GM10248 (cell line): ENCODE data around the gene TMEM150B.

Source experiments
- CTCF ChIA-PET: fragments of 300-600 bp; sonication (Branson Sonifier 250); formaldehyde crosslinking; extraction: SDS; loops from one replicate; lab custom pipeline; 2021; ENCODE audit warnings: antibody characterized with exemption; lab: Yijun Ruan, JAX
- POLR2A ChIA-PET: fragments of 350-650 bp; sonication (Branson Sonifier 250); formaldehyde crosslinking; extraction: SDS; loops from one replicate; lab custom pipeline; 2020; ENCODE audit warnings: antibody characterized with exemption; lab: Yijun Ruan, JAX
- DNase-seq: peaks from one replicate; pipeline ENCODE4 v3.0.0; 2012; ENCODE audit errors: extremely low spot score
- CTCF ChIP-seq: IDR thresholded peaks from 2 replicates; pipeline ENCODE4 v1.5.1; 2012; ENCODE audit warnings: mild to moderate bottlenecking, low read depth; ENCODE audit errors: extremely low read depth, missing control alignments, control extremely low read depth

The TMEM150B gene

DNA sequence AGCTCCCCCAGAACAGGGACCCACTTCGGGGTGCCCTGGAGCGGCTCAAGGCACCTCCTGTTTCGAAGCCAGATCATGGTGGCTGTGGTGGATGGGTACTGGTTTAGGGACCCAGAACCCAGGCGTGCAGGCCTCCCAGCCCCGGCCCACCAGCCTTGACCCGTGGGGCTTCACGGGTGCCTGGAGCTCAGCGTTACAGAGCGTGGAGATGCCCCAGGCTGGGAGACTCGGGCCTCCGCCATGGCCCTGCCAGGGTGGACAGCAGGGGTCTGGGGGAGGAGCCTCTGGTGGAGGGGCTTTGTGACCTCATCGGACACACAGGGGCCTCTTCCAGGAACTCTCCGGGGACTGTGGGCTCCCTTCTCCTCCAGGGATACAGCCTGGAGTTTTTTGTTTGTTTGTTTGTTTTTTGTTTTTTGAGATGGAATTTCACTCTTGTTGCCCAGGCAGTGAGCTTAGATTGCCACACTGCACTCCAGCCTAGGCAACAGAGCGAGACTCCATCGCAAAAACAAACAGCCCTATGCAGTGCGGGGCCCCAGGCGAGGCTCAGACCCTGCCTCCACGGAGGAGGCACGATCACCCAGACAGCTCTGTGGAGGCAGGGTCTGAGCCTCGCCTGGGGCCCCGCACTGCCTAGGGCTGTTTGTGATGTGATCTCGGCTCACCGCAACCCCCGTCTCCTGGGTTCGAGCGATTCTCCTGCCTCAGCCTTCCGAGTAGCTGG lies 38.0 kb upstream of the TMEM150B start, which contains the start of gene GARIN5B:
Gene GARIN5B (minus strand): TSS at position 271 of the 727 bp plus-strand sequence. CDS start 194 bp downstream, at position 77.
- ChIA-PET POLR2A (no interaction called here), CTCF (no interaction called here)
- TF ChIP-seq CTCF = no peak
- no peak for DNase-seq

GRCh38 chr19:55362174-55362989 lies 37.2 kb upstream of the TMEM150B start:
- no peak for TF ChIP-seq CTCF
- DNase-seq = no peak
- ChIA-PET CTCF (interaction anchor here (1.5 kb wide), 1 partner anchor 105 kb away, joined by 4 read pairs; no protein-coding TSS in a partner anchor), POLR2A (no interaction called here)

GRCh38 chr19:55360902-55361301 lies 35.8 kb upstream of the TMEM150B start:
- ChIA-PET CTCF (interaction anchor here (1.5 kb wide), 1 partner anchor 106 kb away, joined by 4 read pairs; no protein-coding TSS in a partner anchor), POLR2A (interaction anchor here (0.7 kb wide), 1 partner anchor 109 kb away, joined by 4 read pairs; no protein-coding TSS in a partner anchor)
- TF ChIP-seq CTCF = no peak
- no peak for DNase-seq

DNA sequence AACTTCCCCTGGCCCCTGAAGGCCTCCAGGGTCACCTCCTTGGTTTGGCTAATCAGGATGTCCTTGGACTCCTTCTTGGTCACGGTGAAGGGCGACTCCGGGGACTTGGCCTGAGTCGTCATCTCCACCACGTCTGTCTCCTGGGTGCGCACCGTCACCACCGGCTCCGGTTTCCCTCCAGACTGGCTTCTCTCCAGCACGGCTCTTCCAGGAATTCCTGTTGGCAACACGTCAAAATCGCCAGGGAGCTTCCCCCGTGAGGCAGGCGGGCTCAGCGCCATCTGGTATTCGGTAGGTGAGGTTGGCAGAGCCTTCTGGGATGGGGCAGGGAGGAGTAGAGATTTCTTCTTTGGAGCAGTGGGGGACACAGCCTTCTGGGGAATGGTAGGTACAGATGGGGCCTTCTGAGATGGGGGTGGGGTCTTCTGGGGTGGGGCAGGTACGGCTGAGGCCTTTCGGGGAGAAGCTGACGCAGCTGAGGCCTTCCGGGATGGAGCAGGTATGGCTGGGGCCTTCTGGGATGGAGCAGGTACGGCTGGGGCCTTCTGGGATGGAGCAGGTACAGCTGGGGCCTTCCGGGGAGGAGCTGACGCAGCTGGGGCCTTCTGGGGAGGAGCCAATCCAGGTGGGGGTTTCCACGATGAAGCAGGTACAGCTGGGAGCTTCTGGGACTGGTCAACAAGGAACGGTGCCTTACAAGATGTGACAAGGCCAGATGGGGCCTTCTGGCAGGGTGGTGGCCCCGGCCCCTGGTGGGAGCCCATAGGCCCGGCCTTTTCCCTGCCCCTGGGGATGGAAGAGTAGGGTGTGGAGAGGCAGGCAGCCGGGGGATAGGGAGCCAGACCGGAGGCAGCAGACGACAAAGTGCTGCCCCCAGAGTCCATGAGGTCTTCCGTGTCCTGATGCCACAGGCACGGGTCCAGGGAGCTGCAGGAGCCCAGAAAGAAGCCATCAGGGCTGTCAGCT lies 34.1 kb upstream of the TMEM150B start:
- CTCF ChIA-PET = interaction anchor here (0.9 to 1.2 kb wide), 4 partner anchors 10 to 68 kb away, joined by 3 read pairs; no protein-coding TSS in a partner anchor
- no peak for TF ChIP-seq CTCF
- no peak for DNase-seq
- POLR2A ChIA-PET = interaction anchor here (0.6 kb wide), 1 partner anchor 902 kb away, joined by 4 read pairs; no protein-coding TSS in a partner anchor

DNA sequence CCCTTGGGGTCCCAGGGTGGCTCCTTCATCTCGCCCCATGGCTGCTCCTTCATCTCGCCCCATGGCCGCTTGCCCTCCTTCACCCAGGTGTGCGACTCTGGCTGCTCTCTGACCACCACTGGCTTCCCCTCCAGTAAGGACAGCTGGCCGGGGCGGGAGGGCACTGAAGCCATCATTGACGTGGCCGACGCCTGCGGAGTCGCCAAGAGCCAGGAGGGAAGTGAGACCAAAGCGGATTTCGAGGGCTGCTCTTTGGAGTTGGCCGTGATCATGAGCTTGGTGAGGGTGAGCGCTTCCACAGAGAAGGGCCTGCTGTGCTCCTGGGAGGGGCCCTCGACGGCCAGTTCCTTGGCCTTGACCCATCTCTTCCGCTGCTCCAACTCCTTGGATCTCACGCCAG lies 33.4 kb upstream of the TMEM150B start:
- POLR2A ChIA-PET = interaction anchor here (0.6 kb wide), 1 partner anchor 902 kb away, joined by 4 read pairs; no protein-coding TSS in a partner anchor
- no peak for TF ChIP-seq CTCF
- CTCF ChIA-PET = interaction anchor here (1.2 kb wide), 1 partner anchor 9 kb away, joined by 3 read pairs; no protein-coding TSS in a partner anchor
- DNase-seq = no peak
